HG03469 (cell line): Measurements from ENCODE around the gene NRG2.

Source experiments
- ATAC-seq: cut with Tn5 transposase; IDR thresholded peaks from one replicate; pipeline ENCODE4 v1.9.1; 2021; ENCODE audit warnings: mild to moderate bottlenecking, moderate library complexity, moderate number of reproducible peaks; ENCODE audit not compliant: unreplicated experiment

NRG2 gene

GRCh38 chr5:140041492-140042392 lies 1.4 kb downstream of the NRG2 start:
- no peak for ATAC-seq

GRCh38 chr5:140041099-140041491 lies 2.0 kb downstream of the NRG2 start:
- no peak for ATAC-seq

GRCh38 chr5:140040358-140040757 lies 2.7 kb downstream of the NRG2 start:
- no peak for ATAC-seq

GRCh38 chr5:140039561-140039960 lies 3.5 kb downstream of the NRG2 start:
- ATAC-seq, result no peak

- ATAC-seq, result no peak
These were observed 4.6 kb downstream of the NRG2 start for GRCh38 chr5:140038373-140038957.

GRCh38 chr5:140037012-140037411 lies 6.1 kb downstream of the NRG2 start:
- ATAC-seq, result no peak

GRCh38 chr5:140035881-140036280 lies 7.2 kb downstream of the NRG2 start:
- ATAC-seq, result no peak

- ATAC-seq, result no peak
These were observed 9.9 kb downstream of the NRG2 start for GRCh38 chr5:140033037-140033760.

GRCh38 chr5:140032296-140032695 lies 10.8 kb downstream of the NRG2 start:
- no peak for ATAC-seq

GRCh38 chr5:140027807-140028206 lies 15.3 kb downstream of the NRG2 start:
- ATAC-seq, result no peak

- no peak for ATAC-seq
These were observed 17.4 kb downstream of the NRG2 start for GRCh38 chr5:140025736-140026135.

- ATAC-seq, result no peak
These were observed 18.2 kb downstream of the NRG2 start for GRCh38 chr5:140024928-140025327.

- no peak for ATAC-seq
These were observed 19.4 kb downstream of the NRG2 start for GRCh38 chr5:140023611-140024191.

- no peak for ATAC-seq
These were observed 22.4 kb downstream of the NRG2 start for GRCh38 chr5:140020601-140021177.

GRCh38 chr5:140018920-140019644 lies 24.0 kb downstream of the NRG2 start:
- no peak for ATAC-seq

GRCh38 chr5:140018517-140018916 lies 24.6 kb downstream of the NRG2 start:
- ATAC-seq, result no peak

- ATAC-seq, result no peak
These were observed 25.0 kb downstream of the NRG2 start for GRCh38 chr5:140018096-140018481.

- no peak for ATAC-seq
These were observed 25.6 kb downstream of the NRG2 start for GRCh38 chr5:140017397-140018095.

GRCh38 chr5:140015706-140016105 lies 27.4 kb downstream of the NRG2 start:
- ATAC-seq, result no peak

GRCh38 chr5:140014751-140015150 lies 28.3 kb downstream of the NRG2 start:
- no peak for ATAC-seq
